BLaER1 treated with 17β-estradiol and CSF1 and Interleukin-3, amounts not matched to agents 10 nM and 100 nM (cell line): Measurements from ENCODE around the gene KCNJ3.

ENCODE experiments used
- H3K27ac ChIP-seq, 11 experiments: shearing (Covaris generic); formaldehyde crosslinking; 2 replicates each; pipeline ENCODE4 v1.8.1; 2022
- H3K27me3 ChIP-seq, 11 experiments: shearing (Covaris generic); formaldehyde crosslinking; 2 replicates each; pipeline ENCODE4 v1.8.1; 2022
- H3K36me3 ChIP-seq, 11 experiments: shearing (Covaris generic); formaldehyde crosslinking; 2 replicates each; pipeline ENCODE4 v1.8.1; 2022
- H3K4me1 ChIP-seq, 10 experiments: shearing (Covaris generic); formaldehyde crosslinking; 2 replicates each; pipeline ENCODE4 v1.8.1; 2022
- H3K4me2 ChIP-seq, 11 experiments: shearing (Covaris generic); formaldehyde crosslinking; 2 replicates each; pipeline ENCODE4 v1.8.1; 2022
- H3K4me3 ChIP-seq, 10 experiments: shearing (Covaris generic); formaldehyde crosslinking; 2 replicates each; pipeline ENCODE4 v1.8.1; 2022
- H3K9ac ChIP-seq, 11 experiments: shearing (Covaris generic); formaldehyde crosslinking; 2 replicates each; pipeline ENCODE4 v1.8.1; 2022
- H3K9me3 ChIP-seq, 11 experiments: shearing (Covaris generic); formaldehyde crosslinking; replicated peaks in 1 of 11; 2 replicates each; pipeline ENCODE4 v1.8.1; 2022
- H4K20me1 ChIP-seq, 11 experiments: shearing (Covaris generic); formaldehyde crosslinking; 2 replicates each; pipeline ENCODE4 v1.8.1; 2022
- Cebpa-rat ChIP-seq, 11 experiments: shearing (Covaris generic); IDR thresholded peaks; 2 replicates each; pipeline ENCODE4 v1.8.1; 2022

KCNJ3 gene

GRCh38 chr2:154699575-154699930 lies 1.1 kb downstream of the KCNJ3 start:
- H3K4me3 ChIP-seq = no peak overlapping the region
- H4K20me1 ChIP-seq = no peaks in the 10 kb centered on the region
- H3K27me3 ChIP-seq = no peaks in the 10 kb centered on the region
- H3K36me3 ChIP-seq = no peaks in the 10 kb centered on the region
- TF ChIP-seq Cebpa-rat (IDR thresholded peaks at IDR 0.05) = no peak
- no peak overlapping the region for H3K27ac ChIP-seq
- H3K4me1 ChIP-seq = no peaks in the 10 kb centered on the region
- H3K4me2 ChIP-seq = no peak overlapping the region
- H3K9me3 ChIP-seq = peaks cover 8 to 24% (median 19%) of the 10 kb centered on the region in 11 experiments; a peak in 18 of 22 replicates
- H3K9ac ChIP-seq = no peak overlapping the region

GRCh38 chr2:154700136-154700535 lies 1.6 kb downstream of the KCNJ3 start:
- no peak for TF ChIP-seq Cebpa-rat (IDR thresholded peaks at IDR 0.05)
- no peaks in the 10 kb centered on the region for H3K27me3 ChIP-seq

GRCh38 chr2:154704991-154705390 lies 6.5 kb downstream of the KCNJ3 start:
- H4K20me1 ChIP-seq = no peaks in the 10 kb centered on the region
- TF ChIP-seq Cebpa-rat (IDR thresholded peaks at IDR 0.05) = no peak
- no peak overlapping the region for H3K4me3 ChIP-seq
- no peak overlapping the region for H3K9ac ChIP-seq
- H3K4me2 ChIP-seq = no peak overlapping the region
- no peaks in the 10 kb centered on the region for H3K4me1 ChIP-seq
- no peaks in the 10 kb centered on the region for H3K9me3 ChIP-seq
- H3K27me3 ChIP-seq = no peaks in the 10 kb centered on the region
- no peaks in the 10 kb centered on the region for H3K36me3 ChIP-seq
- no peak overlapping the region for H3K27ac ChIP-seq

More at GRCh38 chr2:154700136-154700535, 1.6 kb downstream of the KCNJ3 start:
- no peak overlapping the region for H3K4me3 ChIP-seq
- H3K9ac ChIP-seq = no peak overlapping the region
- peaks cover 8 to 24% (median 19%) of the 10 kb centered on the region in 11 experiments; a peak in 18 of 22 replicates for H3K9me3 ChIP-seq
- no peak overlapping the region for H3K27ac ChIP-seq
- H3K4me2 ChIP-seq = no peak overlapping the region
- no peaks in the 10 kb centered on the region for H3K36me3 ChIP-seq
- no peaks in the 10 kb centered on the region for H3K4me1 ChIP-seq
- no peaks in the 10 kb centered on the region for H4K20me1 ChIP-seq

- H3K9me3 ChIP-seq = no peaks in the 10 kb centered on the region
- no peak overlapping the region for H3K4me3 ChIP-seq
- H4K20me1 ChIP-seq = no peaks in the 10 kb centered on the region
- H3K9ac ChIP-seq = no peak overlapping the region
- no peak for TF ChIP-seq Cebpa-rat (IDR thresholded peaks at IDR 0.05)
- no peak overlapping the region for H3K4me2 ChIP-seq
- no peaks in the 10 kb centered on the region for H3K27me3 ChIP-seq
- H3K27ac ChIP-seq = no peak overlapping the region
- H3K36me3 ChIP-seq = no peaks in the 10 kb centered on the region
- H3K4me1 ChIP-seq = no peaks in the 10 kb centered on the region
Measured at GRCh38 chr2:154706660-154707059, 8.2 kb downstream of the KCNJ3 start.

DNA sequence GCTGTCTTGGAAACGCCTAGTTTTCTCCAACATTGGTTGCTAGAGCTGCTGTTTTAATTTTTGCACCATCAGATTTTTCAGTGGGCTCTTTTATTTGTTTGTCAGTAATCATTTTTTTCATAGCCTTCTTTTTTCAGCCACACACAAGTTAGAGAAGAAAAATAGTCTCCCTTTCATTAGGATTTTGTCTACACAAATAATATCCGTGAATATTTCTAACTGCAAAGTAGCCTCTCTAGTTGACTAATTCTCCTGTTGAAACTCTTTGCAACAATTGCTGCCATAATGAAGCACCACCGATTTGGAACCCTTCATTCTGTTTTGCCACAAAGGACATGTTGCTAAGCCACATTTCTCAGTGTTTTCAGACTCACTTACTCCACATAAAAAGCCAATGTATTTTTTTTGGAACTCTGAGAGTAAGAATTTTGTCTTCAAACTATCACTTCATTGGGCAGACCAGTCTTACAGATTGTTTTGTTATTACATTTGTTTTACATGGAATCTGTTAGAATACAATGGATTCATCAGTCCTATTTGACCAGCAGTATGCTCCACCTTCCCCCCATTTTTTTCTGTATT lies 9.6 kb downstream of the KCNJ3 start:
- H3K36me3 ChIP-seq = no peaks in the 10 kb centered on the region
- H3K4me1 ChIP-seq = no peaks in the 10 kb centered on the region
- H3K9ac ChIP-seq = no peak overlapping the region
- no peaks in the 10 kb centered on the region for H3K9me3 ChIP-seq
- no peak for TF ChIP-seq Cebpa-rat (IDR thresholded peaks at IDR 0.05)
- H4K20me1 ChIP-seq = no peaks in the 10 kb centered on the region
- H3K4me3 ChIP-seq = no peak overlapping the region
- no peaks in the 10 kb centered on the region for H3K27me3 ChIP-seq
- no peak overlapping the region for H3K4me2 ChIP-seq
- H3K27ac ChIP-seq = no peak overlapping the region

GRCh38 chr2:154709215-154709614 lies 10.7 kb downstream of the KCNJ3 start:
- no peaks in the 10 kb centered on the region for H3K4me1 ChIP-seq
- no peak overlapping the region for H3K4me3 ChIP-seq
- no peak overlapping the region for H3K27ac ChIP-seq
- H3K36me3 ChIP-seq = no peaks in the 10 kb centered on the region
- TF ChIP-seq Cebpa-rat (IDR thresholded peaks at IDR 0.05) = no peak
- H3K27me3 ChIP-seq = no peaks in the 10 kb centered on the region
- H4K20me1 ChIP-seq = no peaks in the 10 kb centered on the region
- no peaks in the 10 kb centered on the region for H3K9me3 ChIP-seq
- no peak overlapping the region for H3K9ac ChIP-seq
- H3K4me2 ChIP-seq = no peak overlapping the region

DNA sequence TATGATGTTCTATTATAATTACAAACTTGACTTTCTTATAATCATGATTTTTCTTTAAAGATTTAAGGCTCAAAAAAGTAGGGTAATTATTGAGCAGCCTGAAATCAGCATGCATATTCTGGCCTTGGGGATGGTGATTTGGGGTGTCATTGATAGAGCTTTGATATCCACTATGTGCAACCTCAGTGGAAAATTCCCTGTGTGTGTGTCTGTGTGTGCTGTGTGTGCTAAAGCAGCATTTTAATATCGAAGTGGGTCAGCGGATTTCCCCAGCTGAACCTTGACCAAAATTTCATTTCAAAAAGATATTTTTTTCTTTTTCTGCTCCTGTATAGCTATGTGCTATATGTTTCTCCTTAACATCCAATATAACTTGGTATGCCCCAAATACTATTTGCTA lies 11.6 kb downstream of the KCNJ3 start:
- Histone ChIP-seq H3K36me3 (no peaks in the 10 kb centered on the region), H3K27me3 (no peaks in the 10 kb centered on the region), H3K4me2 (no peak overlapping the region), H3K4me1 (no peaks in the 10 kb centered on the region), H3K4me3 (no peak overlapping the region), H3K9ac (no peak overlapping the region), H3K27ac (no peak overlapping the region), H4K20me1 (no peaks in the 10 kb centered on the region), H3K9me3 (no peaks in the 10 kb centered on the region)
- no peak for TF ChIP-seq Cebpa-rat (IDR thresholded peaks at IDR 0.05)

GRCh38 chr2:154710685-154711084 lies 12.2 kb downstream of the KCNJ3 start:
- Histone ChIP-seq H3K27me3 (no peaks in the 10 kb centered on the region), H3K9ac (no peak overlapping the region), H3K4me2 (no peak overlapping the region), H3K4me1 (no peaks in the 10 kb centered on the region), H3K9me3 (no peaks in the 10 kb centered on the region), H3K27ac (no peak overlapping the region), H4K20me1 (no peaks in the 10 kb centered on the region), H3K4me3 (no peak overlapping the region), H3K36me3 (no peaks in the 10 kb centered on the region)
- TF ChIP-seq Cebpa-rat (IDR thresholded peaks at IDR 0.05) = no peak

DNA sequence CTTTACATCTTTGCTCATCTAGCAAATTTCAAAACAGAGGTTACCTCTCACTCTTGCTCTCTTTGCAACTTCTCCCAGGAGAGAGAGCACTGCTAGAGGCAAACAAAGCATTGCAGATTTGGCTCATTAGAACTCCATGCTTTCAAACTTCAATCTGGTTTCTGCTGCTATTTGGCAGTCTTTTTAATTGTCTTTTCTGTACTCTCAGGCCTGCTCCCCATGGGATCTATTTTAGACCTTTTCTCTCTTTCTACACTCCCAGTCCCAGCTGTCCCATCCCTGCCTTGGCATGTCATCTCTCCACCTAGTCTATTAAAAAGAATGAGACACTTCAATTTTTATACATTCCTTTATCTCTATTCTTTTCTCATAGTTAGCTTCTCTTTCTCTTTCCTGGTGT lies 15.2 kb downstream of the KCNJ3 start:
- TF ChIP-seq Cebpa-rat (IDR thresholded peaks at IDR 0.05) = no peak
- Histone ChIP-seq H4K20me1 (no peaks in the 10 kb centered on the region), H3K36me3 (no peaks in the 10 kb centered on the region), H3K9me3 (no peaks in the 10 kb centered on the region), H3K4me3 (no peak overlapping the region), H3K9ac (no peak overlapping the region), H3K4me2 (no peak overlapping the region), H3K27me3 (no peaks in the 10 kb centered on the region), H3K4me1 (no peaks in the 10 kb centered on the region), H3K27ac (no peak overlapping the region)

- H3K9ac ChIP-seq = no peak overlapping the region
- H3K36me3 ChIP-seq = no peaks in the 10 kb centered on the region
- H3K9me3 ChIP-seq = no peaks in the 10 kb centered on the region
- H3K27ac ChIP-seq = no peak overlapping the region
- no peak overlapping the region for H3K4me2 ChIP-seq
- no peaks in the 10 kb centered on the region for H4K20me1 ChIP-seq
- H3K4me3 ChIP-seq = no peak overlapping the region
- TF ChIP-seq Cebpa-rat (IDR thresholded peaks at IDR 0.05) = no peak
- no peaks in the 10 kb centered on the region for H3K4me1 ChIP-seq
- no peaks in the 10 kb centered on the region for H3K27me3 ChIP-seq
Measured at GRCh38 chr2:154720651-154721050, 22.2 kb downstream of the KCNJ3 start.
